IPS DF 19.7 (cell line): ENCODE measurements around the gene TNPO2.
"Not testable (repeated sequence)": the region's sequence is repeated elsewhere in the genome, so short reads cannot be mapped to it uniquely, and the experiment has no call there.

ENCODE experiments used
- DNase-seq: peaks from one replicate; pipeline ENCODE4 v3.0.0-alpha.2; 2013; ENCODE audit warnings: low read depth, low spot score

Gene TNPO2

DNA sequence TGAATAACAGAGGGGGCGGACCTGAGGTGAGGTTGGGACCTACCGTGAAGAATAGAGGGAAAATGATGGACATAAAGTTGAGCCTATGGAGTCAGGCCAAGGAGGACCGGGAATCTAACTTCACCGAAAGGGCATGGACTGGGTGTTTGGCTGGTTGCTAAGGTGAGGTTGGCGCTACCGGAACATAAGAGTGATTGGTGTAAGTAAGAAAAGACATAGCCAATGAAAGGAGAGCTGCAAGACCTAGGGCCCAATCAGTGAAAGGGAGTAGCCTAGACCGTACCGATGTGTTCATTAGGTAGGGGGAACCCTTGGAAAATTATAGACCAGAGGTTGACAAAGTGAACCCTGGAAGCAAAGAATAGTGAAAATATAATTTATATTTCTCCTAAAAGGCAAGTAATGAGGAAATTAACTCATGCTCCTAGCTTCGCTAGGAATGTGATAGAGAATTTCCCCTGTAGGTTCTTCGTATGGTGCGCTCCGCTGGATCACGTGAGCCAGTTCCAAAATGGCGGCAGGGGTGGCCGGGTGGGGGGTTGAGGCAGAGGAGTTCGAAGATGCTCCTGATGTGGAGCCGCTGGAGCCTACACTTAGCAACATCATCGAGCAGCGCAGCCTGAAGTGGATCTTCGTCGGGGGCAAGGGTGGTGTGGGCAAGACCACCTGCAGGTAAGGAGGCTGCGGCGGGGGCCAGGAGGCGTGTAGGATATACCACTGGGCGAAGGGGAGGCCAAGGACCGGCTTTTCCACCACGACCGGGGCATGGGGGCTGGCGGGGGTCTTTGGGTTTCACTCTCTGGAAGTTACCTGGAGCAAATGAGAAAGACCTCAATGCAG, 13.5 kb upstream of the TNPO2 start, which contains the start of gene GET3:
Gene GET3 (plus strand): TSS at position 503 of the 840 bp plus-strand sequence. CDS start 9 bp downstream, at position 512.
- peak; percentile 100 for DNase-seq

DNA sequence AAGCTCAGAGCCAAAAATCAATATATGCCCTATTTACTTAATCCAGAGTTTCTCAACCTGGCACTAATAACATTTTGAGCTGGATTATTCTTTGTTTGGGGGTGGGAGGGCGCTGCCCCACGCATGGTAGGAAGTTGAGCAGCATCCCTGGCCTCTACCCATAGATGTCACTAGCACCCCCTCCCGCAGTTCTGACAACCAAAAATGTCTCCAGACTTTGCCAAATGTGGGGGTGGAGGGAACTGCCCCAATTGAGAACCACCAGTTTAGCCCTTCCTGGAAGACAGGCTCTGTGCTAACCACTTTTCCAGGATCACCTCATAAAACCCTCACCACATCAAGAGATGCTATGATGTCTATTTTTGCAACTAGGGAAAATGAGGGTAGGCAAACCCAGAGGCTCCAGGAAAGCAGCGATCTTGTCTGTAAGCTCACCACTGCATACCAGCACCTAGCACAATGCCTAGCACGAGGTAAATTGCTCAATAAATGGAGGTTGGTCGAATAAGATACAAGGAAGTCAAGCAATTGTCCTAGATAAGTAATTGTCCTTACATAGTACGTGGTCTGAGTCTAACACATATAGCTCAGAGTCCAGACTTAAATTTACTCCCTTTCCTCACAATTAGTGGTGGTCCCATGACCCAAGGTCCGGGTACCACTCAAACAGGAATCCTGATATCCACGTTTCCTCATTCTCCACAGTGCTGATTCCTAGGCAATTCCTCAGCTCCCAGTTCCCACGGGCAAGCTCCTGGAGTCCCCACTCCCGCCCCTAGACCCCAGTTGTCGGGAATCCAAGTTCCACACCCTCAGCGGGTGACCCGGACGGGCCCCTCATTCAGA, 9.9 kb upstream of the TNPO2 start:
- no peak for DNase-seq

DNA sequence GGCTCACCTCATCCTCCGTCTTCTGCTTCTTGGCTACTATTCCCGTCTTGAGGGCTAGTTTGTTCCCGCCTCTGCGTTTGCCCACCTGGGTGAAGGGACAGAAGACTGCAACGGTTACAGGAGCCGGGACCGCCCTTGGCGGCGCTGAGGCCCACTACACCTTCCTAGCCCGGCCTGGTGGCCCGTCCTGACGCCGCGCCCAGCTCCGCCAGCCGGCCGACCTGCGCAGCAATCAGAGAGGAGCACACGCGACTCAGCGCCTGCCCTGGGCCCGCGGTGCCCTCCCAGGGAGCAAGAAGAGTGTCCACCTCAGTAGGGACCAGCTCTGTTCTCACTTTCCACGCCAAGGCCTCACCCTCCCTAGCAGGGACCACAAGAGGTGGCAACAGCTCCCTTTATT, 7.6 kb upstream of the TNPO2 start:
- DNase-seq, result no peak

DNA sequence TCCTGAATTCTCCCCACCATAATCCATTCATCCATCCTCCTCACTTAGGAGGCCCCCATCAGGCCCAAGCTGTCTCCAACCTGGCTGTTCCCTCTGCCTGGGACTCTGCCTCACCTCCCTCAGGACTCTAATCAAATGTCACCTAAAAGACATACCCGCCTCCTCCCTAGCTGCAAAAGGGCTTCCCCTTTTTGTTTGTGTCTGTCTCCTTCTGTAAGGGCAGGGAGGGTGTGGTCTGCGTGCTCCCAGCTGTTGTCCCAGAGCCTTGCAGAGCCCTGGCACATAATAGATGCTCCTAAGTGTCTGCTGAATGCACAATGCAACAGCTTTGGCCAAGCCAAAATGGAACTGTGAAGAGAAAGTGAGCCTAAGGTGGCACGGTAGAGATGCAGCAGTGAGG, 6.3 kb upstream of the TNPO2 start:
- no peak for DNase-seq

DNA sequence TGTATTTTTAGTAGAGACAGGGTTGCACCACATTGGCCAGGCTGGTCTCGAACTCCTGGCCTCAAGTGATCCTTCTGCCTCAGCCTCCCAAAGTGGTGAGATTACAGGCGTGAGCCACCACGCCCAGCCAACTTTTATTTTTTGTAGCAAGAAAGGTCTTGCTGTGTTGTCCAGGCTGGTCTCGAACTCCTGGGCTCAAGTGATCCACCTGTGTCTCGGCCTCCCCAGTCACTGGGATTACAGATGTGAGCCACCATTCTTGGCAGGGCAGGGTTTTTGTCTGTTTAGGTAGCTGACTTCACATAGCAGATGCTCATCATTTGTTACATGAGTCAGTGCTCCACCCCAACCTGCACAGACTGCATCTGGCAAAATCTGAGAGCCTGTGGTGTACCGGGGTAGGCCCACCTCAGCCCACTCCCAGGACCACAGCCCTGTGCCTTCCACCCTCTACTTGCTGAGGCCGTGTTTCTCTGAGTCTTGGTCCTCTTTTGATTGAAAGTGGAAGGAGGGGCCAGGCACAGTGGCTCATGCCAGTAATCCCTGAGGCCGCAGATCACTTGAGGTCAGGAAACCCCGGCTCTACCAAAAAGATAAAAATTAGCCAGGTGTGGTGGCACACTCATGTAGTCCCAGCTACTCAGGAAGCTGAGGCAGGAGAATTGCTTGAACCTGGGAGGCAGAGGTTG, 4.2 kb upstream of the TNPO2 start:
- DNase-seq, result no peak

DNA sequence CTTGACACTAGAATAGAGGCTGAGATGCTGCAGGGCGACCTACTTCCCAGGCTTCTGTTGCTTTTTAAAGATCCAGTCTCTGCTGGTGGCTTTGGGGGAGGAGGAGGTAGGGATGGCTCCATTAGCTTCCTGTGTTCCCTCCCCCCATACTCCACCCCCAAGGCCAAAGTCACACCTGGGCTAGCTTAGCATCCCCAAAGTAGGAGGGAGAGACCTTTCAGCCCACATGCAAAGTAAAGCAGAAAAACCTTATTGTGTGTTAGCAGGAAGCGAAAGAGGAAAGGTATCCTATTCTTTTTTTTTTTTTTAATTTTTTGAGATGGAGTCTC, 3.2 kb upstream of the TNPO2 start:
- no peak for DNase-seq

DNA sequence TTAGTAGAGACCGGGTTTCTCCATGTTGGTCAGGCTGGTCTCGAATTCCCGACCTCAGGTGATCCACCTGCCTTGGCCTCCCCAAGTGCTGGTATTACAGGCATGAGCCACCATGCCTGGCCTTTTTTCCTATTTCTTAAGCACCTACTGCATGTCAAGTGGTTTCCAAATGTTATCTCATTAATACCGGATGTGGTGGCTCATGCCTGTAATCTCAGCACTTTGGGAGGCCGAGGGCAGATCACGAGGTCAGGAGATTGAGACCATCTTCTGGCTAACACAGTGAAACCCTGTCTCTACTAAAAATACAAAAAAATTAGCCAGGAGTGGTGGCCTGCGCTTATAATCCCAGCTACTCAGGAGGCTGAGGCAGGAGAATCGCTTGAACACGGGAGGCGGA, 1.9 kb upstream of the TNPO2 start:
- DNase-seq, result not testable (repeated sequence)

DNA sequence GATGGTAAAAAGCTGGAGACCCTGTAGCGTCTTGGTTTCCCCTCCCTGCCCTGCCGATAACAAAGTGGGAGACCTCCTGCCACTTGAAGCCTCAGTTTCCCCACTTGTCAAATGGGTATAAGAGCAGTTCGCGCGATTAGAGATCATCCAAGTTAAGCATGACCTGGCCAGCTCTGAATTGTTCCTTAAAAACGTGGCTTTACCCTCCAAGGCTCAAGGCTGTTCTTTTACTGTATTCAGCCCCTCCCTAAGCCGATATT, 421 bp downstream of the TNPO2 start:
- DNase-seq, result no peak

DNA sequence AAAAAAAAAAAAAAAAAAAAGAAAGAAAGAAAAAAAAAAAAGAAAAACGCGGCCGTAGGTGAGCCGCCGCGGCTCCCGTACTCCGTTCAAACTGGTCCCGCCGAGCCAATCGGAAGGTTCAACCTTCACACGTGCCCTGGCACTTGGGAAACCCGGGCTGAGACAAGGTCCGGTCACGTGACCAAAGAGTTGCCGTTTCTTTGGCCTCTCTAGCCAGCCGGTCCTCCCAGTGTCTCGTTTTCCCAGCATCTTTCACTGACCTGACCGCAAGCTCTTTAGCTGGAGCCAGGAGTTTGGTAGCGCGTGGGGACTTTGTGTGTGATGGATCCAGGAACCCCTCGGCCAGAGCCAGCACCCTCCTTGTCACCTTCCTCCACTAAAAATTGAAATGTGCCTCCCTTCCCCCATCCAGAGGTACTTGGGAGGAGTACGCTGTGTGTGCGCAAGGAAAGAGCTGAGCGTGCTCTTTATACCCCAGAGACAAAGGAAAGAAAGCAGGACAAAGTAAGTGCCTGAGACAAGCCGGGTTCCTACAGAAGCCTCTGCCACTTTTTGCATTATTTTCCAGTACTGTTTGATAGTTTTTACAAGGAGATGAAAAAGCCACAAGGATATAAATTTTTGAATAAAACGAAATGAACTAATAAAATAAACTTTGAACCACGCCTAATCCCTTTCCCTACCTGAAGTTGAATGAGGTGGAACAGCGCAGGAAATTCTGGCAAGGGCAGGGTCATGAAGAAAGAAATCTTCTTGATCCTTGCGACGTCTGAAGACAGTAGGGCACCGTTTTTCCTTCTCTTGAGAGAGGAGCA, 959 bp downstream of the TNPO2 start:
- peak; percentile 98 for DNase-seq

DNA sequence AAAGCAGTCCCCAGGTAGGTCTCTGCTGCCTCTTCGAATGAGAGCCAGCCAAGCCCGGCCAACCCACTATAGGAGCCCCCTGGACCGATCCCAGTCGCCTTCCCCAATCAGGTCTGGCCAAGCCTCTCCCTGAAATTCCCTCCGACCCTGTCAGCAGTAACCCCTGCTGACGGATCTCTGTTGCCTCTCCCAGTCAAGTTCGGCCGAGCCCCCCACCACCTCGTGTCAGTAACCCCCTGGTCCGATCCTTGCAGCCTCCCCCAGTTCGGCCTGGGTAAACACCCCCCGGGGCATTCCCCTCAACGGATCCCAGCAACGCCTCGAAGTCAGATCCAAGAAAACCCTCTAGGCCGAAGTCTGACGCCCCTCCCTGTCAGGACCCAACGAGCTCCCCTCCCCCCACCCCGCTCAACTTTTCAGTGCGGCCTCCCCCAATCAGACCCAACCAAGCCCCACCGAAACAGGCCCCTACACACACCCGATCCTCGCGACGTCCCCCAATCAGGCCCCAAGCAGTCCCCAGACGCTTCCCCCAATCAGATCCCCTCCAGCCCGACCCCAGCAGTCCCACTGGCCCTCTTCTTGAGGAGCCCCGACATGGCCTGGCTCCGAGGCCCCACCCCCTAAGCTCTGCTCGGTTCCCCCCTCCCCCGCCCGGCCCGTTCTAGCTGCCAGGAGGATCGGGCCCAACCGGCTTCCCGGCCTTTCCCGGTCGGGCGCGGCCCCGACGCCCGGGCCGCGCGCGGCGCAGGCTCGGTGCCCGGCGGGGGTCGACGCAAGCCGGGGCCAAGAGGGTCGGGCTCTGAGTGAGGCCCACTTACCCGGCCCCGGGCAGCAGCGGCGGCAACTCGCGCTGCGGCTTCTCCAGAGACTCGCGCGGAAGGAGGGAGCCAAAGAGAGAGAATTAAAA, 1.8 kb downstream of the TNPO2 start:
- DNase-seq, result no peak

DNA sequence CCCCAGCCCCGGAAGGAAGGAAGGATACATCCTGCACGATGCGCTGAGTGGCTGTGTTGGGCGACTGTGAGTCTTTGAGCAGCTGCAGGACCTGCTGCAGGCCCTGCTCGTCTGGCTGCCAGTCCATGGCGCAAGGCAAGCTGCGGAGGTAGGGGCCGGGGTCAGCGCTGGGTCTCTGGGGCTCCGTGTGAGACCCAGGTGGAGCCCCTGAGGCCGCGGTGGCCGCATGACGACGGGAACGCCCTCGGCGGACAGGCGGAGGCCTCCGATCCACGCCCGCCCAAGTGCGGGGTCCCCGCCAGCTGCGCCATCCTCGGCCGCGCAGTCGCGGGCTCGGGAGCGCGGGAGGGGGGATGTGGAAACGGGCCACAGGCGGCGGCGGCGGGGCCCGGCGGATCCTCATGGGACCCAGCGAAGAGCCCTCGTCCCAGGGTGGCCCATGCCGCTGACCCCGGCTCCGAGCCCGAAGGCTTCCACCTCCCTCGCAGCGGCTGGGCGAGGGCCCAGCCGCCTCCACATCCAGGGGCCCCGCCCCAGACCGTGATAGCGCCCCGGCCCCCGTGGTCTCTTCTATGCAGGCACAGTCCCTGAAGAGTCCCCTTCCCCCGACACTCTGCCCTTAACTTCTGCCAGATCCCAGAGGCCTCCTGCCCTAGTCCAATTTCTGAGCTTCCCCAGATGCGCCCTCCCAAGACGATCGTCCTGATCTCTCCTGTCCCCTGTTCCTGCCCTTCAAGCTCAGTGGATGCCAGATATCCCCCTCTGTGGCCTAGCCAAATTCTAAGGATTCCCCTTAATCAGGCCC, 2.7 kb downstream of the TNPO2 start:
- no peak for DNase-seq

DNA sequence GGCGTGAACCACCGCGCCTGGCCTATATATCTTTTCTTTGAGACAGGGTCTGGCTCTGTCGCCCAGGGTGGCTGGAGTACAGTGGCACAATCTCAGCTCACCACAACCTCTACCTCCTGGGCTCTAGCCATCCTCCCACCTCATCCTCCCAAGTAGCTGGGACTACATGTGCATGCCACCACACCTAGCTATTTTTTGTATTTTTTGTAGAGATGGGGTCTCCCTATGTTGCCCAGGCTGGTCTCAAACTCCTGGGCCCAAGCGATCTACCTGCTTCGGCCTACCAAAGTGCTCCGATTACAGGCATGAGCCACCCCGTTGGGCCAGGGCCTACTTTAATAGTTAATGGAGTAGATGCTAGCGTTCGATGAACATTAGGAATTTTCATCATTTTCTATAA, 3.4 kb downstream of the TNPO2 start:
- no peak for DNase-seq

DNA sequence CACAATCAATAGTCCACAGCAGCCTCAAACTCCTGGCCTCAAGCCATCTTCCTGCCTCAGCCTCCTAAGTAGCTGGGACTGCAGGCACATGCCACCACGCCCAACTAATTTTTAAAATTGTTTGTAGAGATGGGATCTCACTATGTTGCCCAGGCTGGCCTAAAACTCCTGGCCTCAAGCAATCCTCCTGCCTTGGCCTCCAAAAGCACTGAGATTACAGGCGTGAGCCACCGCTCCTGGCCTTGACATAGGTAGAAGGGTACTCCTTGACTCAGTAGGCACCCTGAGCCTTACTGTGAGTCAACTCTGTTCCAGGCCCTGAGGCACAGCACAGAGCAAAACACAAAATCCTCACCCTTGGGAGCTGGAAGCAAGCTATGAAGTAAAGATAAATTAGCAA, 7.8 kb downstream of the TNPO2 start:
- DNase-seq, result no peak

DNA sequence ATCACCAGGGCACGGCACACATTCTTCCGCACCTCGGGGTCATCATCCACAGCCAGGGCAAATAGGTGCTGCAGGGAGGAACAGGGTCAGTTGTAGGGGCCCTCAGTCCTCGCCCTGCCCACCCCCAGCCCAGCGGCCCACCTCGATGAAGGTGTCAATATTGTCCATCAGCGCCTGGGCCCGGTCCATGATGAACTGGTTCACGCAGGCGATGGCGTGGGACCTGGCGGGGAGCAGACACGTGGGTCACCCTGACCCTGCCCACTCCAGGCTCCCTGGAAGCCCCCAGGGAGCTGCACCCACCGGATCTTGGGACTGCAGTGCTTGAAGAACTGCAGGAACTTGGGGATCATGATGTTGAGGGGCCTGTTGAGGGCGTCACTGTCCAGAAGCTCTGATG, 8.6 kb downstream of the TNPO2 start:
- no peak for DNase-seq

DNA sequence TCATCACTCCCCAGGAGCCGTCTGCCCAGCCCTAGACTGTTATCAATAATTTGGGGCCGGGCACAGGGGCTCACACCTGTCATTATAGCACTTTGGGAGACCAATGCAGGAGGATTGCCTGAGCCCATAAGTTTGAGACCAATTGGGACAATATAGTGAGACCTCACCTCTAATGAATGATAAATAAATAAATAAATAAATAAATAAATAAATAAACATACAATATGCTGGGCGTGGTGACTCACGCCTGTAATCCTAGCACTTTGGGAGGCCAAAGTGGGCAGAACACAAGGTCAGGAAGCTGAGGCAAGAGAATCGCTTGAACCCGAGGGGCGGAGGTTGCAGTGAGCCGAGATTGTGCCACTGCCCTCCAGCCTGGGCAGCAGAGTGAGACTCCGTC, 10.4 kb downstream of the TNPO2 start:
- not testable (repeated sequence) for DNase-seq

DNA sequence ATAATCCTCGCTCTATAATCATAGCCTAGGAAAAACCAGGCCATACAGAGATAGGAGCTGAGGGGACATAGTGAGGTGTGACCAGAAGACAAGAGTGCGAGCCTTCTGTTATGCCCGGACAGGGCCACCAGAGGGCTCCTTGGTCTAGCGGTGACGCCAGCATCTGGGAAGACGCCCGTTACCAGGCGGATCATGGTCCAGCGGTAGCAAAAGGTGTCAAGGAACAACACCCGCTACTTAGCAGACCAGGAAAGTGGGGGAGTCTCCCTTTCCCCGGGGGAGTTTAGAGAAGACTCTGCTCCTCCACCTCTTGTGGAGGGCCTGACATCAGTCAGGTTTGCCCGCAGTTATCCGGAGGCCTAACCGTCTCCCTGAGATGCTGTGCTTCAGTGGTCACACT, 11.7 kb downstream of the TNPO2 start:
- not testable (repeated sequence) for DNase-seq

DNA sequence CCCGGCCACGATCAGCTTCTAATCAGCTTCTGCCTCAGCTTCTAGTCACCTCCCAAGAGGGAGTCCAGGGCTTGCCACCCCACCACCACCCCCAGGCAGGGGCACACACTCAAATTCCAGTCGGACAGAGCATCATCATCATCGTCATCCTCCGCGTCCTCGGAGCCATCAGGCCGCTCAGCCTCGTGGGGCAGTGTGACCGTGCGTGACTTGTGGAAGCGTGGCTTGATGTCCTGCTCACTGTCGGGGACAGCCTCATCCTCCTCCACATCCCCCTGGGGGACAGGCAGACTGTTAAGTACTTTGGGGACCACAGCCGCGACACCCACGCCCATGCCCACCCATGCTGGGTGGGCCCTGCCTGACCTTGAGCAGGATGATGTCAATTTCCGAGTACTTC, 12.5 kb downstream of the TNPO2 start:
- DNase-seq, result no peak

DNA sequence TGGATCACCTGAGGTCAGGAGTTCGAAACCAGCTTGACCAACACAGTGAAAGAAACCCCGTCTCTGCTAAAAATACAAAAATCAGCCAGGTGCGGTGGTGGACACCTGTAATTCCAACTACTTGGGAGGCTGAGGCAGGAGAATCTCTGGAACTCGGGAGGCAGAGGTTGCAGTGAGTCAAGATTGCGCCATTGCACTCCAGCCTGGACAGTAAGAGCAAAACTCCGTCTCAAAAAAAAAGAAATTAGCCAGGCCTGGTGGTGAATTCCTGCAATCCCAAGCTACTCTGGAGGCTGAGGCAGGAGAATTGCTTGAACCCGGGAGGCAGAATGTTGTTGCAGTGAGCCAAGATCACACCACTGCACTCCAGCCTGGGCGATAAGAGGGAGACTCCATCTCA, 15.1 kb downstream of the TNPO2 start:
- DNase-seq, result no peak

DNA sequence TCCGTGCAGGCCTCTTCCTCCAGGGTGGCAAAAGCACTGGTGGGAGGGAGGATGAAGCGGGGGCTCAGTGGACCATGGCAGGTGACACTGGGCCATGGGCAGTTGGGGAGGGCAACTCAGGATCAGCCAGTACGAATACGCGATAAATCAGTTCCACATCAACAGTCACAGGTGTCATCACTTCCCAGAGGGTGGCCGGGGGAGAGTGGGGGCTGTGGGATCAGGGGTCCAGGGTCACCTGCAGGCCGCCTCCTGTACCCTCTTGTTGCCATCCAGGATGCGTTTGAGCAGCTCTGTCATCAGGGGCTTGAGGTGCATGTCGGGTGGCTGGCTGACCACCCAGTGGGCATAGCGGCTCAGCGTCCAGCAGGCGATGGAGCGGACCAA, 17.4 kb downstream of the TNPO2 start:
- no peak for DNase-seq
